Osteocyte (in vitro differentiated cells): ENCODE measurements around the gene CADM2. TPM values are rescaled to one million over a fixed set of nuclear protein-coding genes. Genes with fewer than 3 reads are reported as not detected.

Experiments used
- DNase-seq: peaks from one replicate; pipeline ENCODE4 v3.0.0; 2021; ENCODE audit warnings: mixed read lengths; ENCODE audit not compliant: unreplicated experiment; ENCODE audit errors: extremely low spot score
- H3K27ac Mint-ChIP-seq: one replicate; pipeline ENCODE4 v1.8.0; 2021; ENCODE audit warnings: mild to moderate bottlenecking, mixed read lengths; ENCODE audit not compliant: unreplicated experiment
- H3K27me3 Mint-ChIP-seq: one replicate; pipeline ENCODE4 v1.8.0; 2021; ENCODE audit warnings: mixed read lengths; ENCODE audit not compliant: unreplicated experiment
- H3K36me3 Mint-ChIP-seq: one replicate; pipeline ENCODE4 v1.8.0; 2021; ENCODE audit warnings: mixed read lengths; ENCODE audit not compliant: unreplicated experiment
- H3K4me1 Mint-ChIP-seq: one replicate; pipeline ENCODE4 v1.8.0; 2021; ENCODE audit warnings: mixed read lengths; ENCODE audit not compliant: unreplicated experiment
- H3K4me3 Mint-ChIP-seq: one replicate; pipeline ENCODE4 v1.8.0; 2021; ENCODE audit warnings: mild to moderate bottlenecking, moderate library complexity, mixed read lengths; ENCODE audit not compliant: unreplicated experiment
- H3K9me3 Mint-ChIP-seq: one replicate; pipeline ENCODE4 v1.8.0; 2021; ENCODE audit warnings: mixed read lengths; ENCODE audit not compliant: unreplicated experiment
- total RNA-seq: library from RNA; stranded (reverse); gene quantifications from 2 replicates; pipeline ENCODE4 v1.2.1, GENCODE V29; 2021
- TF ChIP-seq, protein P1 (sequence below): fragments of 200-600 bp; sonication (generic); IDR thresholded peaks from 2 replicates; pipeline ENCODE4 v1.5.0; 2021; ENCODE audit warnings: antibody characterized with exemption, mild to moderate bottlenecking, moderate library complexity

CADM2 gene
- total RNA-seq, 1 donor from 2014 or later = 1.5 TPM

DNA sequence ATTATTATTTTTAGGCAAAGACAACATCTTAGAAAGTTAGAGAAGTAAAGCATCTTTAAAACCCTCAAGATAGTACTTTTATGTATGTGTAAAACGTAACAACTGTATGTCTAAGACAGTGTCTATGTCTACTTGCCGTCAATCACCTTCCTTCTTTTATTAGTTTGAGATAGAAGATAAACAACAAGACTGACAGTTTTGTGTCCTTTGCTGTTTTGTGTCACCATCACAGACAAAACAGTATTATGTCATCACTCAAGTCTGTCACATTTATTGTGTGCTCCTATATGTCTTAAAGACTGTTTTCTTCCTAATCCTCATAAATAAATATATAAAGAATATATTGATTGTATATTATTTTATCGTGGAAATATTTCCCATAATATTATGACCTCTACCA lies 908.3 kb downstream of the CADM2 start:
- TF ChIP-seq, protein P1, sequence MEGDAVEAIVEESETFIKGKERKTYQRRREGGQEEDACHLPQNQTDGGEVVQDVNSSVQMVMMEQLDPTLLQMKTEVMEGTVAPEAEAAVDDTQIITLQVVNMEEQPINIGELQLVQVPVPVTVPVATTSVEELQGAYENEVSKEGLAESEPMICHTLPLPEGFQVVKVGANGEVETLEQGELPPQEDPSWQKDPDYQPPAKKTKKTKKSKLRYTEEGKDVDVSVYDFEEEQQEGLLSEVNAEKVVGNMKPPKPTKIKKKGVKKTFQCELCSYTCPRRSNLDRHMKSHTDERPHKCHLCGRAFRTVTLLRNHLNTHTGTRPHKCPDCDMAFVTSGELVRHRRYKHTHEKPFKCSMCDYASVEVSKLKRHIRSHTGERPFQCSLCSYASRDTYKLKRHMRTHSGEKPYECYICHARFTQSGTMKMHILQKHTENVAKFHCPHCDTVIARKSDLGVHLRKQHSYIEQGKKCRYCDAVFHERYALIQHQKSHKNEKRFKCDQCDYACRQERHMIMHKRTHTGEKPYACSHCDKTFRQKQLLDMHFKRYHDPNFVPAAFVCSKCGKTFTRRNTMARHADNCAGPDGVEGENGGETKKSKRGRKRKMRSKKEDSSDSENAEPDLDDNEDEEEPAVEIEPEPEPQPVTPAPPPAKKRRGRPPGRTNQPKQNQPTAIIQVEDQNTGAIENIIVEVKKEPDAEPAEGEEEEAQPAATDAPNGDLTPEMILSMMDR = no peak
- H3K4me1 Mint-ChIP-seq = no peaks in the 10 kb centered on the region
- H3K36me3 Mint-ChIP-seq = no peaks in the 10 kb centered on the region
- H3K27ac Mint-ChIP-seq = no peak overlapping the region
- no peak overlapping the region for H3K4me3 Mint-ChIP-seq
- no peak for DNase-seq
- H3K9me3 Mint-ChIP-seq = no peaks in the 10 kb centered on the region
- peaks cover 6% of the 10 kb centered on the region for H3K27me3 Mint-ChIP-seq

DNA sequence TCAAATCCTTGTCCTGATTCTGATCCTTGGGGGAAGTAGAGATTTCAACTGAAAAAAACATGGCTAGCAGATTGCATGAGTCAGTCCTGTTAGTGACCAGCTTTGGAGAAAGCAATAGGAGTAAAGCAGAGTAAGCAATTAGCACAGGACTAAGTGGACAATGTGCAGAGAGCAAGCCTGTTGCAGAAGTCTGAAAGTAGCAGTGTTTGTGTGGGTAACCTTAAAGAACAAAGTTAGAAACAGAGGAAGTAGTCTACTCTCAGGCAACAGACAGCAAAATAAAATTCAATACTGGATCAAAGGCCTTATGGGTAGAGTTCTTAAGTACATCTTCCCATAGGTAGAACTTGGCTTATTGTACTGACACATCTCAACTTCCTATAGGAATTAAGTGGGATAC lies 916.8 kb downstream of the CADM2 start:
- TF ChIP-seq, protein P1 = no peak
- no peaks in the 10 kb centered on the region for H3K27me3 Mint-ChIP-seq
- no peak overlapping the region for H3K4me3 Mint-ChIP-seq
- H3K36me3 Mint-ChIP-seq = no peaks in the 10 kb centered on the region
- DNase-seq = no peak
- no peak overlapping the region for H3K27ac Mint-ChIP-seq
- no peaks in the 10 kb centered on the region for H3K4me1 Mint-ChIP-seq
- no peaks in the 10 kb centered on the region for H3K9me3 Mint-ChIP-seq

GRCh38 chr3:85877631-85878030 lies 918.8 kb downstream of the CADM2 start:
- H3K36me3 Mint-ChIP-seq = no peaks in the 10 kb centered on the region
- no peak for DNase-seq
- H3K4me3 Mint-ChIP-seq = no peak overlapping the region
- TF ChIP-seq, protein P1 = no peak
- no peaks in the 10 kb centered on the region for H3K4me1 Mint-ChIP-seq
- no peaks in the 10 kb centered on the region for H3K9me3 Mint-ChIP-seq
- no peaks in the 10 kb centered on the region for H3K27me3 Mint-ChIP-seq
- H3K27ac Mint-ChIP-seq = no peak overlapping the region

- TF ChIP-seq, protein P1 = no peak
- Mint-ChIP-seq H3K4me1 (no peaks in the 10 kb centered on the region), H3K9me3 (no peaks in the 10 kb centered on the region), H3K27ac (no peak overlapping the region), H3K4me3 (no peak overlapping the region), H3K36me3 (no peaks in the 10 kb centered on the region), H3K27me3 (no peaks in the 10 kb centered on the region)
- DNase-seq = no peak
Observed at GRCh38 chr3:85881833-85882393, 923.1 kb downstream of the CADM2 start.

DNA sequence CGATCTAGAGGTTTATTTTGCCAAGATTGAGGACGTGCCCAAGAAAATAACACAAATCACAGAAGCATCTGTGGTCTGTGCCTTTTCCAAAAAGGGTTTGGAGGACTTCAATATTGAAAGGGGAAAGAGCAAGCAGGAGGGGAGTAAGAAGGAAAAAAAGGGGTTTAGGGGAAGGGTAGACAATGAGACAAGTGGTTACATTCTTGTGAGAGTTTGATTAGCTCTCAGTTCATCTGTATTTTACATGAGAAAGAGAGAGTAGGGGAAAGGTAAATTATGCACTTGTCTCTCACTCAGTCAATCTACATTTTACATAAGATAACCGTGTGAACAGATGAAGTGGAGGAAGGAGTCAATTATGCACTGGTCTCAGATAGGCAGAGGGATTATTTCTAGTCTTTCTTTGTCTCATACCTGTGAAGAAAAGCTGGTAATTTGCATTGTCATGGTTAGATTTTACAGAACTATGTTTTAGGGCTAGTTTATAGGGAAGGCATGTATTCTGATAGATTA lies 931.3 kb downstream of the CADM2 start:
- H3K27me3 Mint-ChIP-seq = peaks cover 4% of the 10 kb centered on the region
- H3K4me1 Mint-ChIP-seq = no peaks in the 10 kb centered on the region
- no peak overlapping the region for H3K4me3 Mint-ChIP-seq
- no peaks in the 10 kb centered on the region for H3K36me3 Mint-ChIP-seq
- H3K27ac Mint-ChIP-seq = no peak overlapping the region
- TF ChIP-seq, protein P1 = no peak
- DNase-seq = no peak
- peaks cover 6% of the 10 kb centered on the region for H3K9me3 Mint-ChIP-seq
